GM12892 (cell line): Measurements from ENCODE around the gene FILIP1L.

Experiments
- POLR2A ChIP-seq: IDR thresholded peaks from 2 replicates; pipeline ENCODE4 v1.6.1; 2011; ENCODE audit warnings: low read depth, low read length, control low read depth
- TAF1 ChIP-seq: IDR thresholded peaks from 2 replicates; pipeline ENCODE4 v1.6.1; 2011; ENCODE audit warnings: low read depth, mild to moderate bottlenecking, control low read depth, low read length, borderline replicate concordance

DNA sequence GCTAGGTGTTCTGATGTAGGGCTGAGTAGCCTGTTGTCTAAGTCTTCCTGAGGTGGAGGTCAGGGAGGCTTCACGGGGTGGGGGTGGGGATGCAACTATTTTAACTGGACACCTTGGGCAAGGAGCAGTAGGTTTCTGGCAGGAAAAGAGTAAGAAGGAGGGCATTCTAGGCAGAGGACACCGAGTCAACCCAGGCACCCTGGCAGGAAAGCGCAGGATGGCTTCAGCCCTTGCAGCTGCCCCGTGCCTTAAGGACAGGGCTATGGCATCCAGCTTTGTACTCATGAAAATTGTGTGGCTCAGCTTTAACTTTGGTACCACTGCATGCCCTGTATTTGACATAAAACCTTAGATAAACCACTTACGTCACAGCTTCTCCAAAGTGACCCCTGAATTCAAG lies 6.4 kb upstream of the FILIP1L start:
- TF ChIP-seq POLR2A (no peak), TAF1 (no peak)
